ENCODE results near the gene DPYSL5. TPM values are rescaled to one million over a fixed set of nuclear protein-coding genes. Genes with fewer than 3 reads are reported as not detected.

The DPYSL5 gene
- total RNA-seq, 5 donors from 2014 or later (not counting 1 experiment from before 2014, with no cell fraction given), result not detected

DNA sequence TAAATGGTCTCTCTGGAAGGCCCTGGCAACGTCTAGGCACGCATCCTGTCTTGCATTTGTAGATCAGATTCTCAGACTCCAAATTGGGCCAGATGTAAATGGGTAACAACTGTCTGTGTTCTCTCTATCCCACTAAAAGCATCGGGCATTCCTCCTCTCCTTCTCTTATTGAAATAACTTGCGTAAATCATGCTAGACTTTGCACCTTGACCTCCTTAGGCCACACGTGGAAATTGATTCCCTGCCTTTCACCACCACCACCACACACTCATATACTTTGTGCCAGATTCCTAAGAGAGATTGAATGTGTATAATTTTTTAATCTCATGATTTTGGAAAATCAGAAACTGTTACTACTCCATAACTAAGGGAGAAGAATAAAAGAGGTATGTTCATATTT is 143.8 kb downstream of the DPYSL5 start:
- no peaks in the 10 kb centered on the region for H3K27me3 ChIP-seq (replicated peaks in 1 of 2; ENCODE audit: control insufficient read depth in 2 of 2, extremely low read depth in 1 of 2, insufficient read depth in 2 of 2, low read length in 1 of 2)
- Mint-ChIP-seq H3K36me3 (peaks cover 3% of the 10 kb centered on the region), H3K9me3 (no peaks in the 10 kb centered on the region), H3K4me1 (no peaks in the 10 kb centered on the region), H3K27me3 (no peaks in the 10 kb centered on the region), H3K4me3 (no peak overlapping the region), H3K27ac (no peak overlapping the region)
- H3K36me3 ChIP-seq (ENCODE audit: control insufficient read depth in 2 of 2, extremely low read depth in 1 of 2, insufficient read depth in 1 of 2, low read length in 1 of 2), result no peaks in the 10 kb centered on the region
- H3K4me3 ChIP-seq (ENCODE audit: control insufficient read depth in 1 of 2, extremely low read depth in 1 of 2, low read length in 1 of 2), result no peak overlapping the region
- ChIA-PET CTCF (no interaction called here), POLR2A (no interaction called here)
- DNase-seq (no peak), ATAC-seq (replicated peaks in 1 of 4) (no peak)
- H3K4me1 ChIP-seq (ENCODE audit: control insufficient read depth in 1 of 2, extremely low read depth in 1 of 2, insufficient read depth in 2 of 2, low read length in 2 of 2), result no peaks in the 10 kb centered on the region
- WGBS (ENCODE audit: insufficient coverage), result no CpG with 5 or more reads among the region's 5 CpGs
- no peak overlapping the region for H3K27ac ChIP-seq (ENCODE audit: low read length)
- H3K9me3 ChIP-seq, result no peaks in the 10 kb centered on the region

DNA sequence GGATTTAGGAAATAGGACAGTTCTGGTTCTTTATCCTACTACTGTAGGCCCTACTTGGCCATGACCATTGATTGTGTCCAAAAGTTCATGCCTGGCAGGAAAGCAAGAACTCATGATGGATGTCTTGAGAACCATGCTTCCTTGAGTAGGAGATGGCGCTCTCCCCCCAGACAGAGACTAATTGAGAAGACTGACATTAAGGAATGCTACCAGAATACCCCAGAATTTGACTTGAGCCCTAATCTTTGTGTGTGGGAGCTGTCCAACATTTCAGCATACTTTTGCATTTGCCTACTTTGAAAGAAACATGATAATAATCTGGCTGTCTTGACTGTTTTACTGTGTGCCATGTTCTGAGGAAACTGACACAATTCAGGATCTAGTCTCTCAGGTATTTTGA is 145.8 kb downstream of the DPYSL5 start:
- Mint-ChIP-seq H3K27me3 (peaks cover 0 to 1% of the 10 kb centered on the region in 2 donors), H3K9me3 (no peaks in the 10 kb centered on the region), H3K4me1 (no peaks in the 10 kb centered on the region), H3K4me3 (no peak overlapping the region), H3K27ac (no peak overlapping the region), H3K36me3 (peaks cover 3% of the 10 kb centered on the region)
- no CpG with 5 or more reads among the region's 1 CpG for WGBS (ENCODE audit: insufficient coverage)
- Histone ChIP-seq H3K36me3 (ENCODE audit: control insufficient read depth in 2 of 2, extremely low read depth in 1 of 2, insufficient read depth in 1 of 2, low read length in 1 of 2) (no peaks in the 10 kb centered on the region), H3K9me3 (no peaks in the 10 kb centered on the region), H3K27me3 (replicated peaks in 1 of 2; ENCODE audit: control insufficient read depth in 2 of 2, extremely low read depth in 1 of 2, insufficient read depth in 2 of 2, low read length in 1 of 2) (no peaks in the 10 kb centered on the region), H3K27ac (ENCODE audit: low read length) (no peak overlapping the region), H3K4me3 (ENCODE audit: control insufficient read depth in 1 of 2, extremely low read depth in 1 of 2, low read length in 1 of 2) (no peak overlapping the region), H3K4me1 (ENCODE audit: control insufficient read depth in 1 of 2, extremely low read depth in 1 of 2, insufficient read depth in 2 of 2, low read length in 2 of 2) (no peaks in the 10 kb centered on the region)
- POLR2A ChIA-PET, result no interaction called here
- ATAC-seq (replicated peaks in 1 of 4) (no peak), DNase-seq (no peak)
- CTCF ChIA-PET, result no interaction called here

- Histone ChIP-seq H3K4me3 (ENCODE audit: control insufficient read depth in 1 of 2, extremely low read depth in 1 of 2, low read length in 1 of 2) (no peak overlapping the region), H3K9me3 (no peaks in the 10 kb centered on the region), H3K4me1 (ENCODE audit: control insufficient read depth in 1 of 2, extremely low read depth in 1 of 2, insufficient read depth in 2 of 2, low read length in 2 of 2) (no peaks in the 10 kb centered on the region), H3K36me3 (ENCODE audit: control insufficient read depth in 2 of 2, extremely low read depth in 1 of 2, insufficient read depth in 1 of 2, low read length in 1 of 2) (no peaks in the 10 kb centered on the region), H3K27me3 (replicated peaks in 1 of 2; ENCODE audit: control insufficient read depth in 2 of 2, extremely low read depth in 1 of 2, insufficient read depth in 2 of 2, low read length in 1 of 2) (no peaks in the 10 kb centered on the region), H3K27ac (ENCODE audit: low read length) (no peak overlapping the region)
- ATAC-seq (replicated peaks in 1 of 4) (no peak), DNase-seq (no peak)
- H3K4me3 Mint-ChIP-seq, result no peak overlapping the region
- no peaks in the 10 kb centered on the region for H3K9me3 Mint-ChIP-seq
- peaks cover 0 to 4% of the 10 kb centered on the region in 2 donors for H3K27me3 Mint-ChIP-seq
- no peaks in the 10 kb centered on the region for H3K4me1 Mint-ChIP-seq
- peaks cover 3% of the 10 kb centered on the region for H3K36me3 Mint-ChIP-seq
- ChIA-PET CTCF (interaction anchor here in 1 of 2 donors (0.8 kb wide), 1 partner anchor 33 kb away, joined by 3 read pairs; no protein-coding TSS in a partner anchor), POLR2A (no interaction called here)
- H3K27ac Mint-ChIP-seq, result no peak overlapping the region
- WGBS (ENCODE audit: insufficient coverage), result no CpG with 5 or more reads among the region's 1 CpG
Observed at GRCh38 chr2:26994983-26995382, 147.1 kb downstream of the DPYSL5 start.

DNA sequence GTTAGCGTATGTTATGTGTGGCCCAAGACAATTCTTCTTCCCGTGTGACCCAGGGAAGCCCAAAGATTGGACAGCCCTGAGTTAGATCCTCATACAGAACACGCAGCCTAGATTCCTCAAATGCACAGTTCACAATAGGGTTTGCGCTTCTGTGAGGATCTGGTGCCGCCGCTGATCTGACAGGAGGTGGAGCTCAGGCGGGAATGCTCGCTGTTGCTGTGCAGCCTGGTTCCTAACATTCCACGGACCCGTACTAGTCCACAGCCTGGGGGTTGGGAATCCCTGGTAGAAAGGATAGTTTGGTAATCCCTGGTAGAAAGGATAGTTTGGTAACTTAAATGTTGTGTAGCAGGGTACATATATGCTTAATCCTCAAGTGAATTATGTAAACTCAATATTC is 149.5 kb downstream of the DPYSL5 start:
- H3K27me3 ChIP-seq (replicated peaks in 1 of 2; ENCODE audit: control insufficient read depth in 2 of 2, extremely low read depth in 1 of 2, insufficient read depth in 2 of 2, low read length in 1 of 2), result peaks cover 0 to 3% of the 10 kb centered on the region in 2 experiments
- ChIA-PET POLR2A (no interaction called here), CTCF (interaction anchor here in 1 of 2 donors (0.7 kb wide), 1 partner anchor 31 kb away, joined by 3 read pairs; no protein-coding TSS in a partner anchor)
- H3K36me3 ChIP-seq (ENCODE audit: control insufficient read depth in 2 of 2, extremely low read depth in 1 of 2, insufficient read depth in 1 of 2, low read length in 1 of 2), result no peaks in the 10 kb centered on the region
- H3K36me3 Mint-ChIP-seq, result peaks cover 3% of the 10 kb centered on the region
- H3K27me3 Mint-ChIP-seq, result peaks cover 0 to 4% of the 10 kb centered on the region in 2 donors
- H3K4me3 Mint-ChIP-seq, result no peak overlapping the region
- no peak for DNase-seq
- H3K9me3 ChIP-seq, result no peaks in the 10 kb centered on the region
- H3K4me3 ChIP-seq (ENCODE audit: control insufficient read depth in 1 of 2, extremely low read depth in 1 of 2, low read length in 1 of 2), result no peak overlapping the region
- no peaks in the 10 kb centered on the region for H3K9me3 Mint-ChIP-seq
- no peaks in the 10 kb centered on the region for H3K4me1 Mint-ChIP-seq
- no peak overlapping the region for H3K27ac ChIP-seq (ENCODE audit: low read length)
- 89% methylated on average over 10 of the region's 10 CpGs for WGBS (ENCODE audit: insufficient coverage)
- H3K27ac Mint-ChIP-seq, result no peak overlapping the region
- no peaks in the 10 kb centered on the region for H3K4me1 ChIP-seq (ENCODE audit: control insufficient read depth in 1 of 2, extremely low read depth in 1 of 2, insufficient read depth in 2 of 2, low read length in 2 of 2)
- no peak for ATAC-seq (replicated peaks in 1 of 4)

- no peak for DNase-seq
- Histone ChIP-seq H3K4me1 (ENCODE audit: control insufficient read depth in 1 of 2, extremely low read depth in 1 of 2, insufficient read depth in 2 of 2, low read length in 2 of 2) (no peaks in the 10 kb centered on the region), H3K27me3 (replicated peaks in 1 of 2; ENCODE audit: control insufficient read depth in 2 of 2, extremely low read depth in 1 of 2, insufficient read depth in 2 of 2, low read length in 1 of 2) (peaks cover 3 to 6% of the 10 kb centered on the region in 2 experiments), H3K27ac (ENCODE audit: low read length) (no peak overlapping the region), H3K4me3 (ENCODE audit: control insufficient read depth in 1 of 2, extremely low read depth in 1 of 2, low read length in 1 of 2) (no peak overlapping the region), H3K36me3 (ENCODE audit: control insufficient read depth in 2 of 2, extremely low read depth in 1 of 2, insufficient read depth in 1 of 2, low read length in 1 of 2) (no peaks in the 10 kb centered on the region), H3K9me3 (no peaks in the 10 kb centered on the region)
- H3K4me3 Mint-ChIP-seq, result no peak overlapping the region
- H3K27ac Mint-ChIP-seq, result no peak overlapping the region
- CTCF ChIA-PET, result interaction anchor here in 1 of 2 donors (0.7 kb wide), 1 partner anchor 32 kb away, joined by 3 read pairs; no protein-coding TSS in a partner anchor
- H3K9me3 Mint-ChIP-seq, result no peaks in the 10 kb centered on the region
- ATAC-seq (replicated peaks in 1 of 4), result no peak
- H3K36me3 Mint-ChIP-seq, result peaks cover 2% of the 10 kb centered on the region
- no CpG with 5 or more reads among the region's 1 CpG for WGBS (ENCODE audit: insufficient coverage)
- no peaks in the 10 kb centered on the region for H3K4me1 Mint-ChIP-seq
- peaks cover 0 to 4% of the 10 kb centered on the region in 2 donors for H3K27me3 Mint-ChIP-seq
- POLR2A ChIA-PET, result no interaction called here
Observed at GRCh38 chr2:26998323-26998722, 150.4 kb downstream of the DPYSL5 start.

Other genes starting within 250 kb of the DPYSL5 start
- not detected for gene CIB4, start 206.8 kb upstream of the DPYSL5 start, total RNA-seq
- under 1 TPM in 3 of 5 donors, not detected in 2; 0.23 to 0.35 (median 0.26) TPM for gene KCNK3, start 155.4 kb upstream of the DPYSL5 start, total RNA-seq
- 10 to 100 TPM; 17.6 to 20.0 (median 18.4) TPM for gene SLC35F6, start 83.8 kb upstream of the DPYSL5 start, total RNA-seq
- gene CENPA, start 62.1 kb upstream of the DPYSL5 start, total RNA-seq, result 1 to 10 TPM in 2 of 5 donors, under 1 TPM in 3; 0.30 to 1.9 (median 0.76) TPM
- gene MAPRE3, start 122.5 kb downstream of the DPYSL5 start, total RNA-seq, result 1 to 10 TPM; 4.0 to 5.1 (median 4.7) TPM
- 10 to 100 TPM; 37.6 to 84.5 (median 71.6) TPM for gene TMEM214, start 184.8 kb downstream of the DPYSL5 start, total RNA-seq
- gene AGBL5, start 203.5 kb downstream of the DPYSL5 start, total RNA-seq, result 10 to 100 TPM in 3 of 5 donors, 1 to 10 TPM in 2; 9.5 to 13.3 (median 11.2) TPM
- 100 to 1,000 TPM; 217 to 292 (median 236) TPM for gene OST4, start 223.5 kb downstream of the DPYSL5 start, total RNA-seq
- 1 to 10 TPM in 1 of 5 donors, under 1 TPM in 4; 0.28 to 1.1 (median 0.85) TPM for gene EMILIN1, start 230.5 kb downstream of the DPYSL5 start, total RNA-seq
- 1 to 10 TPM; 3.7 to 9.1 (median 6.7) TPM for gene KHK, start 238.6 kb downstream of the DPYSL5 start, total RNA-seq

All from T-cell (primary cell).